Stimulated activated naive B cell treated with anti-CD40 and anti-IgM and Interleukin-4, amounts not matched to agents 10 μg/mL and 1 μg/mL and 100 μg/mL, for 72 hours (primary cell): Measurements from ENCODE around the gene AP3S1.
"Not testable (repeated sequence)": the region's sequence is repeated elsewhere in the genome, so short reads cannot be mapped to it uniquely, and the experiment has no call there.

Source experiments
- ATAC-seq, 2 donors: fragments of 150-1000 bp; cut with Tn5 transposase; replicated peaks; 2 replicates each; pipeline ENCODE4 v1.10.0; 2021; ENCODE audit warnings: moderate library complexity in 1 of 2
- DNase-seq: peaks from one replicate; pipeline ENCODE4 v3.0.0; 2021
- H3K27ac Mint-ChIP-seq: one replicate; pipeline ENCODE4 v1.8.0; 2022; ENCODE audit warnings: mild to moderate bottlenecking, mixed read lengths
- H3K27me3 Mint-ChIP-seq, 2 donors: one replicate each; pipeline ENCODE4 v1.8.0; 2022; ENCODE audit warnings: mixed read lengths in 2 of 2
- H3K36me3 Mint-ChIP-seq, 2 donors: one replicate each; pipeline ENCODE4 v1.8.0; 2022; ENCODE audit warnings: mixed read lengths in 2 of 2, mild to moderate bottlenecking in 1 of 2
- H3K4me1 Mint-ChIP-seq, 2 donors: one replicate each; pipeline ENCODE4 v1.8.0; 2022; ENCODE audit warnings: mixed read lengths in 2 of 2, mild to moderate bottlenecking in 1 of 2
- H3K4me3 Mint-ChIP-seq, 2 donors: one replicate each; pipeline ENCODE4 v1.8.0; 2022; ENCODE audit warnings: mild to moderate bottlenecking in 2 of 2, mixed read lengths in 2 of 2, moderate library complexity in 1 of 2
- H3K9me3 Mint-ChIP-seq, 2 donors: one replicate each; pipeline ENCODE4 v1.8.0; 2022; ENCODE audit warnings: mixed read lengths in 2 of 2, mild to moderate bottlenecking in 1 of 2

The AP3S1 gene

GRCh38 chr5:115815006-115815692, 26.6 kb upstream of the AP3S1 start:
- DNase-seq (no peak), ATAC-seq (peak in 1 of 2 donors; percentile 10)
- Mint-ChIP-seq H3K4me3 (peak overlapping the region; percentile 67 to 83), H3K27me3 (peaks cover 59 to 77% of the 10 kb centered on the region in 2 donors), H3K27ac (no peak overlapping the region), H3K36me3 (no peaks in the 10 kb centered on the region), H3K4me1 (peaks cover 12 to 20% of the 10 kb centered on the region in 2 donors), H3K9me3 (no peaks in the 10 kb centered on the region)

- peaks cover 12 to 20% of the 10 kb centered on the region in 2 donors for H3K4me1 Mint-ChIP-seq
- peak; percentile 21 to 48 for ATAC-seq
- H3K4me3 Mint-ChIP-seq = peak overlapping the region; percentile 79 to 83
- H3K36me3 Mint-ChIP-seq = no peaks in the 10 kb centered on the region
- no peak for DNase-seq
- no peaks in the 10 kb centered on the region for H3K9me3 Mint-ChIP-seq
- no peak overlapping the region for H3K27ac Mint-ChIP-seq
- H3K27me3 Mint-ChIP-seq = peaks cover 63 to 83% of the 10 kb centered on the region in 2 donors
Observed at GRCh38 chr5:115815693-115816225, 26.0 kb upstream of the AP3S1 start.

GRCh38 chr5:115816226-115817081, 25.3 kb upstream of the AP3S1 start, which contains the start of gene CDO1:
Gene CDO1 (minus strand): TSS chr5:115816659. CDS start chr5:115816397, 262 bp downstream.
- peak within 1 kb of the TSS; percentile 47 for H3K27ac Mint-ChIP-seq
- H3K27me3 Mint-ChIP-seq = peaks cover 56 to 80% of the 10 kb centered on the region in 2 donors
- H3K36me3 Mint-ChIP-seq = no peaks in the 10 kb centered on the region
- peak within 1 kb of the TSS; percentile 79 to 83 for H3K4me3 Mint-ChIP-seq
- H3K9me3 Mint-ChIP-seq = no peaks in the 10 kb centered on the region
- peaks cover 12 to 20% of the 10 kb centered on the region in 2 donors for H3K4me1 Mint-ChIP-seq
- peak; percentile 75 for ATAC-seq
- DNase-seq = no peak

GRCh38 chr5:115817386-115817785, 24.3 kb upstream of the AP3S1 start:
- Mint-ChIP-seq H3K4me1 (peaks cover 12 to 20% of the 10 kb centered on the region in 2 donors), H3K36me3 (no peaks in the 10 kb centered on the region)

GRCh38 chr5:115818821-115819220, 22.9 kb upstream of the AP3S1 start:
- peaks cover 45 to 70% of the 10 kb centered on the region in 2 donors for H3K27me3 Mint-ChIP-seq
- no peaks in the 10 kb centered on the region for H3K36me3 Mint-ChIP-seq
- peaks cover 12 to 20% of the 10 kb centered on the region in 2 donors for H3K4me1 Mint-ChIP-seq
- no peaks in the 10 kb centered on the region for H3K9me3 Mint-ChIP-seq
- ATAC-seq (no peak), DNase-seq (no peak)
- H3K27ac Mint-ChIP-seq = no peak overlapping the region
- H3K4me3 Mint-ChIP-seq = no peak overlapping the region

More at GRCh38 chr5:115817386-115817785, 24.3 kb upstream of the AP3S1 start:
- Mint-ChIP-seq H3K9me3 (no peaks in the 10 kb centered on the region), H3K27me3 (peaks cover 51 to 75% of the 10 kb centered on the region in 2 donors), H3K27ac (no peak overlapping the region), H3K4me3 (no peak overlapping the region)
- DNase-seq (no peak), ATAC-seq (no peak)

GRCh38 chr5:115820846-115821245, 20.9 kb upstream of the AP3S1 start:
- Mint-ChIP-seq H3K27me3 (peaks cover 31 to 50% of the 10 kb centered on the region in 2 donors), H3K4me3 (no peak overlapping the region), H3K9me3 (peaks cover 6 to 10% of the 10 kb centered on the region in 2 donors), H3K27ac (no peak overlapping the region), H3K4me1 (peaks cover 7 to 11% of the 10 kb centered on the region in 2 donors), H3K36me3 (no peaks in the 10 kb centered on the region)
- ATAC-seq (no peak), DNase-seq (no peak)

GRCh38 chr5:115824983-115825382, 16.8 kb upstream of the AP3S1 start:
- H3K4me1 Mint-ChIP-seq, H3K4me3 Mint-ChIP-seq, DNase-seq, H3K27ac Mint-ChIP-seq, ATAC-seq: not testable (repeated sequence)
- H3K9me3 Mint-ChIP-seq = peaks cover 11 to 21% of the 10 kb centered on the region in 2 donors
- peaks cover 18 to 22% of the 10 kb centered on the region in 2 donors for H3K36me3 Mint-ChIP-seq
- H3K27me3 Mint-ChIP-seq = peaks cover 10 to 20% of the 10 kb centered on the region in 2 donors

GRCh38 chr5:115825948-115826347, 15.8 kb upstream of the AP3S1 start:
- peaks cover 11 to 21% of the 10 kb centered on the region in 2 donors for H3K9me3 Mint-ChIP-seq
- DNase-seq = no peak
- H3K27ac Mint-ChIP-seq = no peak overlapping the region
- H3K4me3 Mint-ChIP-seq = no peak overlapping the region
- peaks cover 18 to 22% of the 10 kb centered on the region in 2 donors for H3K36me3 Mint-ChIP-seq
- H3K27me3 Mint-ChIP-seq = peaks cover 5 to 10% of the 10 kb centered on the region in 2 donors
- ATAC-seq = no peak
- peaks cover 0 to 1% of the 10 kb centered on the region in 2 donors for H3K4me1 Mint-ChIP-seq

GRCh38 chr5:115829913-115830312, 11.8 kb upstream of the AP3S1 start:
- no peak overlapping the region for H3K27ac Mint-ChIP-seq
- H3K4me1 Mint-ChIP-seq = peaks cover 4 to 8% of the 10 kb centered on the region in 2 donors
- peaks cover 9 to 17% of the 10 kb centered on the region in 2 donors for H3K9me3 Mint-ChIP-seq
- ATAC-seq (no peak), DNase-seq (no peak)
- H3K36me3 Mint-ChIP-seq = peaks cover 29 to 39% of the 10 kb centered on the region in 2 donors
- H3K4me3 Mint-ChIP-seq = no peak overlapping the region
- H3K27me3 Mint-ChIP-seq = peaks cover 0 to 2% of the 10 kb centered on the region in 2 donors

GRCh38 chr5:115831163-115831768, 10.5 kb upstream of the AP3S1 start:
- H3K27ac Mint-ChIP-seq = no peak overlapping the region
- no peaks in the 10 kb centered on the region for H3K27me3 Mint-ChIP-seq
- no peak overlapping the region for H3K4me3 Mint-ChIP-seq
- H3K36me3 Mint-ChIP-seq = peaks cover 32 to 46% of the 10 kb centered on the region in 2 donors
- peaks cover 4 to 8% of the 10 kb centered on the region in 2 donors for H3K4me1 Mint-ChIP-seq
- peaks cover 3 to 8% of the 10 kb centered on the region in 2 donors for H3K9me3 Mint-ChIP-seq
- DNase-seq (no peak), ATAC-seq (peak; percentile 50 to 59)

GRCh38 chr5:115835481-115835880, 6.3 kb upstream of the AP3S1 start:
- ATAC-seq (no peak), DNase-seq (no peak)
- H3K27ac Mint-ChIP-seq = no peak overlapping the region
- H3K9me3 Mint-ChIP-seq = no peaks in the 10 kb centered on the region
- no peak overlapping the region for H3K4me3 Mint-ChIP-seq
- H3K4me1 Mint-ChIP-seq = peaks cover 10 to 27% of the 10 kb centered on the region in 2 donors
- H3K27me3 Mint-ChIP-seq = no peaks in the 10 kb centered on the region
- H3K36me3 Mint-ChIP-seq = peaks cover 24 to 38% of the 10 kb centered on the region in 2 donors

- DNase-seq (no peak), ATAC-seq (no peak)
- Mint-ChIP-seq H3K4me3 (peak overlapping the region; percentile 46 to 77), H3K36me3 (peaks cover 13 to 27% of the 10 kb centered on the region in 2 donors), H3K27ac (no peak overlapping the region), H3K4me1 (peaks cover 11 to 34% of the 10 kb centered on the region in 2 donors), H3K27me3 (no peaks in the 10 kb centered on the region), H3K9me3 (no peaks in the 10 kb centered on the region)
Observed at GRCh38 chr5:115838885-115839518, 2.7 kb upstream of the AP3S1 start.

GRCh38 chr5:115840873-115841272, 862 bp upstream of the AP3S1 start:
- Mint-ChIP-seq H3K9me3 (no peaks in the 10 kb centered on the region), H3K27me3 (no peaks in the 10 kb centered on the region), H3K4me1 (peaks cover 21 to 50% of the 10 kb centered on the region in 2 donors), H3K36me3 (peaks cover 9 to 13% of the 10 kb centered on the region in 2 donors), H3K27ac (peak overlapping the region; percentile 98), H3K4me3 (peak overlapping the region; percentile 94 to 98)
- DNase-seq (no peak), ATAC-seq (no peak)
